ENCODE results near the gene SMIM22.
A peak's percentile ranks its signal among the peaks of the same experiment; 100 is the strongest.

The SMIM22 gene, protein sequence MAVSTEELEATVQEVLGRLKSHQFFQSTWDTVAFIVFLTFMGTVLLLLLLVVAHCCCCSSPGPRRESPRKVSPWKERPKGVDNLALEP

DNA sequence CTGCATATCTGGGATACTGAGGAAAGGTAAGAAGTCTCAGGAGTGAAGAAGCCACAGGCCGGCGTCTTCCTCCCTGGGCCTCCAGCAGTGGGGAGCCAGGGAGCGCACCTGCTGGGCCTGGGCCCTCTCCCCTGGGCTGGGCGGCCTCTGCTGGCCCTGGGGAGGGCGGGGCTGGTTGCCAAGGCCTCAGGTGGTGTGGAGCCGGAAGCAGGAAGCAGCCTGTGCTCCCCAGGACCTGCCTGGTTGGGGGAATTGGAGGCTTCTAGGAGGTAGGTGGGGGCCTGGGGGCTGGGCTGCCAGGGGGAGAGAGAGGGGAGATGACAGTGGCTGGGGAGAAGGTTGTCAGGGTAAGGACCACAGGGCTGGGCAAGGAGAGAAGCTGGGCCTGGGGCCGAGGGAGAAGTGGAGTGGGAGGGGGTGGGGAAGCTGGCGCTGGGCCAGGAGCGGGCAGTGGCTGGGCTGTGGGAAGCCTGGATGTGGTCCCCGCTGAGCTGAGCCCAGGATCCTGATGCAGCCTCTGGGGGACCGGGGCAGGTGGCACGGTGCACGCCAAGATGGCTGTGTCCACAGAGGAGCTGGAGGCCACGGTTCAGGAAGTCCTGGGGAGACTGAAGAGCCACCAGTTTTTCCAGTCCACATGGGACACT is at the start of gene SMIM22:
Gene SMIM22, plus strand, starts transcription at position 189 of the 647 bp plus-strand sequence. Its CDS starts 366 bp downstream, at position 555.
- no peak for DNase-seq (ENCODE audit: low read depth)

DNA sequence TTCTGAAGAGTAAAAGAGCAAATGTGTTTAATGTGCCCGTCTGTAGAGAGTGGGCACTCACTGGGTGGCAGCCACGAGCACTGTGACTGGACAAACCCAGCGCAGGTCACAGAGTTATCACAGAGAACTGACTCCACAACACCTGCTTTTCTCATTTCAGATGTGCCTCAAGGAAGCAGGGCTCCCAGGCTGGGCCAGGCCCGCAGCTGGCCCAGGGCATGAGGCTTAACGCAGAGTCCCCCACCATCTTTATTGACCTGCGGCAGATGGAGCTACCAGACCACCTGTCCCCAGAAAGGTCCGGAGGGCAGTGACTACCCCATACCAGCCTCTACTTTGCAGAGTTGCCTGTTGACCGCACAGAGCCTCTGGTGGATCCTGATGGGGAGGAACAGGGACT is 49.0 kb upstream of the SMIM22 start:
- no peak for DNase-seq (ENCODE audit: low read depth)

DNA sequence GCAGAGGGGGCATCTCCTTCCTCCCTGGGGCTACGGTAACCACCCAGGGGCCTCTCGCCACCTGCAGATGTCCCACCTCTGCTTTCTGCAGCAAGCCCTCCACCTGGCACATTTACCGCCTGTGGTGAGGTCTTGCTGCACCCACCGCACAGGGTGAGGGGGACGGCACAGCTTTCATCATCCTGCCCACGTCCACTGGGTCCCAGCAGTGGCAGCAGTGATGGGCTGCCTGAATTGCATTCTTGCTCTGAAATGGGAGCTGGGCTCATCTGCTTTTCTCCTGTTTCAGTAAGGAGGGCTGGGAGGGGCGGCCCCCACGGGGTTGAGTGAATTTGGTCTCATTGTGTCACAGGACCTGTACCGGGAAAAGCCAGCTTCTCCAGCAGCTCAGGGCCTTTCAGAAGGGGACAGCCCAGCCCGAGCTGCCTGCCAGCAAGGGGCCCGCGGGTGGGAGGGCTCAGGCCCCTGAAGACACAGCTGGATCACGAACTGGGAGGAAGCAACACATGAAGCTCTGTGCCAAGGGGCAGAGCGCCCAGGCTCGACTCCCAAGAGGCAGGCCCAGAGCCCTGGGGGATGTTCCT is 48.1 kb upstream of the SMIM22 start:
- DNase-seq (ENCODE audit: low read depth), result no peak

DNA sequence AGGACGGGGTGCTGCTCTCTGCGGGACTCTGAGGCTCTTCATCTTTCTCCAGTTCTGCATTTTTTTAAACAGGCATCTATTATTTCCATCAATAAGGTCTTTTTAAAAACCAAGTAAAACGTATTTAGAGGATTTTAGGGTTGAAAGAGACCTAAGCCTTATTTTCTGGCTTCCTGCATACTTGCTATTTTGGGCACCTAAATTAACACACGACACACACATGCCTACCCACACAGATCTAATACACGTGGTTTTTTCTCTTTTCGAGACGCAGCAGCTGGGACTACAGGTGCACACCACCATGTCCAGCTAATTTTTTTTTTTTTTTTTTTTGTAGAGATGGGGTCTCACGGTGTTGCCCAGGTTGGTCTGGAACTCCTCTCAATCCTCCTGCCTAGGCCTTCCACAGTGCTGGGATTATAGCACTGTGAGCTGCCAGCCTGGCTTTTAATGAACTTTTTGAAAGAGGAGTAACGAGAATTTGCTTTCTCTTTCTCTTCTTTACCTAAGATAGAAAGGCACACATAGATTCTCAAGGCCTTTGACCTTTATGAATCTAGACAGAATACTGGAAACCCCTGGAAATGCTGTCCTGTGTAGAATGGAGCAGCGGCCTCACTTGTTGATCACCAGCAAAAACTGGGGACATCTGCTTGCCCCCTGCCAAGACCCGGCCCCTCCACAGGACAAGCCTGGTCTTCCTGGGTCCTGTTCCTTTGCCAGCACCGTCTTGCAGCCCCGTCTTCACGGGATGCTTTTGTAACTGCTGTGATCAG is 47.1 kb upstream of the SMIM22 start:
- DNase-seq (ENCODE audit: low read depth), result no peak

DNA sequence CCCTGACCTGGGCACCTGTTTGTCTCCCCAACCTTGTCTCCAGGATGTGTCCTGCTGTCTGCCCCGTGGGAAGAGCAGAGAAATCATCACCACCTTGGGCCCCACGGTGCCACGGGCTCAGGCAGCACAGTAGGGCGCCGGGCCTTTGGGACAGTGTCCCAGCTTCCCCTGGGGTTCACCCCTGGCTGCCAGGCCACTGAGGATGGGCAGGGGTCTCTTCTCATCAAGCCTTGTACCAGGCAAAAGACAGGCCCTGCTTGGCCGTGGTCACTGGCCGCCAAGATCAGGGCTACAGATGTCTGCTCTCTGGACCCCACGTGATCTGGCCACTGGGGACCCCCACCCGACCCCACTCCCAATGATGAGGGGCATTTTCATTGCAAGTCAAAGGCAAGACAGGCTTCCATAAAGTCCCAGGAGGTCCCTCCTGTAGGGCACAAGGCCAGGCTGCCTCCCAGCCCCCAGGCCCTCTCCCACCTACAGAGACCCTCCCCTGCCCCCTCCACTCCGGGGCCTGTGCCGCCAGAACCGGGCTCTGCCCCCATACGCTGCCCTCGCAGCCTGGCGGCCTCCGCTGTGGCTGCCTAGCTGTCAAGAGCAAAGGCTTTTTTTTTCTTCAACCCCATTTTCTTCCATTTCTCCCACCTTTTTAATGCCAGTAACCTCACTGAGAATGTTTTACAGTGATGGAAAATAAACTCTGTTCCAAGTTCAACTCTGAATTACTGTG is 46.3 kb upstream of the SMIM22 start:
- no peak for DNase-seq (ENCODE audit: low read depth)

DNA sequence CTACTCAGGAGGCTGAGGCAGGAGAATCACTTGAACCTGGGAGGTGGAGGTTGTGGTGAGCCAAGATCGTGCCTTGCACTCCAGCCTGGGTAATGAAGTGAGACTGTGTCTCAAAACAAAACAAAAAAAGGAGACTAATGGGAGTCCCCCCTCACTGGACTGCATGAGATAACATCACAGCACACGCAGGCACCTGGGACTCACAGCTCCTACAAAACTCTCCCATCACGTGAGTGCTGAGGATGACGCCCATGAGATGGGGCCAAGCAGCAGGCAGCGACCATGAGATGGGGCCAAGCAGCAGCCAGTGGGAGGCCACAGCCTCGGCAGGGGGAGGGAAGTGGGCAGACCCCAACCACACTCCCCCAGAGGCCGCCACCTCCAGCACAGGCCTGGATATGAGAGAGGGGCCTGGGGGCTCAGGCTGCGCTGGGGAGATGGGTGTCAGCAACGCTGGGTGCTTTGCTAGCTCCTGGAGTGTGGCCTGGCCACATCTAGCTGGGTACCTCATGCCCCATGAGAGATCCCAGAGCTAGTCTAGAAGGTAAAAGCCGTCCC is 45.4 kb upstream of the SMIM22 start:
- DNase-seq (ENCODE audit: low read depth), result no peak

DNA sequence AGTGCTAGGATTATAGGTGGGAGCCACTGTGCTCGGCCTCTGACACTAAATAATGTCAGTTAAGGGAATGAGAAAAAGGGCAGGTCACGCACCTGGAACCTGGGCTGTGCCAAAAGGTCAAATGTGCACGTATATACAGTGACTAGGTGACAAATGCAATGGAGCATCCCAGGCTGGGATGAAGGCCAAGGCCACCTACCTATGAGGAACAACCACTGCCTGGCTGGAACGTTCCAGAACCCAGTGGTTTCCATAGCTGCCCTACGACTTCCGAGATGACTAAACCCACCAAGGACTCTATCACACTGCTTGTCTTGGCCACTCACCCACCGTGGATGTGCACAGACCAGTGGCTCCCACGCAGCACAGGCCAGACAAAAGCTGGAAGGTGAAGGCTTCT is 44.3 kb upstream of the SMIM22 start:
- DNase-seq (ENCODE audit: low read depth), result no peak

DNA sequence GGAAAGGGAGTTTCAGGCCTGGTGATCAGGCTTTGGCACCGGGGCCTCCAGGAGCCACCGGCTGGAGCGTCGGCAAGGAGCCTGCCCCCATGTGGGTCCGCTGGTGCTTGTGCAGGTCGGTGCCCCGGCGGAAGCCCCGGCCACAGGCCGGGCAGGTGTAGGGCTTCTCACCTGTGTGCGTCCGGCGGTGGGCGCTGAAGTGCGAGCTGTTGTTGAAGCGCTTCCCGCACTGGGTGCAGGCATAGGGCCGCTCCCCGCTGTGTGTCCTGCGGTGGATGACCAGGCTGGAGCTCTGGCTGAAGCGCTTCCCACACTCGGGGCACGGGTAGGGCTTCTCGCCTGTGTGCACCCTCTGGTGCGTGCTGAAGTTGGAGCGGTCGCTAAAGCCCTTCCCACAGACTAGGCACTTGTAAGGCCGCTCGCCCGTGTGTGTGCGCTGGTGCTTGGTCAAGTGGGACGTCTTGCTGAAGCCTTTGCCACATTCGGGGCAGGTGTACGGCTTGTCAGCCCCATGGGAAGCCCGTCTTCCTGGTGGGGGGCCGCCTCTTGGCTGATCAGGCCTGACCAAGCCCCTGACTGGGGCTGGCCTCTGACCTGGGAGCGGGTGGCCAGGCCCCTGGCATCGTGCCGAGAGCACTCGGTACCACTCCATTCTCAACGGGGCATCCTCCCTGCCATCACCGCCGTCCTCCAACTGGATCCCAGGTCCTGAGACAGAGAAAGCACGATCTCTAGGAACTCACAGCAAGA is 42.6 kb upstream of the SMIM22 start:
- DNase-seq (ENCODE audit: low read depth), result no peak

DNA sequence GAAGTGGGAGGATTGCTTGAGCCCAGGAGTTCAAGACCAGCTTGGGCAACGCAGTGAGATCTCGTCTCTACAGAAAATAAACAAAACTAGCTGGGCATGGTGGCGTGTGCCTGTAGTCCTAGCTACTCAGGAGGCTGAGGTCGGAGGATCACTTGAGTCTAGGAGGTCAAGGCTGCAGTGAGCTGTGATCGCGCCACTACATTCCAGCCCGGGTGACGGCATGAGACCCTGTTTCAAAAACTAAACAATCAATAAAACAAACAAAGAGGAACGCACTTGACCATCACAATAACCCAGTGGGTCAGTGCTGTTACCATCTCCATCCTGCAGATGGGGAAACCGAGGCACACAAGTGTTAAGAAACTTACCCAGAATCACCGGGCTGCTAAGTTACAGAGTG is 41.9 kb upstream of the SMIM22 start:
- no peak for DNase-seq (ENCODE audit: low read depth)

DNA sequence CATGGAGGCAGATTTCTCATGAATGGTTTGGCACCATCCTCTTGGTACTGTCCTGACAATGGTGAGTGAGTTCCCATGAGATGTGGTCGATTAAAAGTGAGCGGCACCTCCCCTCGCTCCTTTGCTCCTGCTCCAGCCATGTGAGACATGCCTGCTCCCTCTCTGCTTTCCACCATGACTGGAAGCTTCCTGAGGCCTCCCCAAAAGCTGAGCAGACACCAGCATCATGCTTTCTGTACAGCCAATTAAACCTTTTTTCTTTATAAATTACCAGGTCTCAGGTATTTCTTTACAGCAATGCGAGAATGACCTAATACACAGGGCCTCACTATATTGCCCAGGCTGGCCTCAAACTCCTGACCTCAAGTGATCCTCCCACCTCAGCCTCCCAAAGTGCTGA is 40.3 kb upstream of the SMIM22 start:
- DNase-seq (ENCODE audit: low read depth), result no peak

DNA sequence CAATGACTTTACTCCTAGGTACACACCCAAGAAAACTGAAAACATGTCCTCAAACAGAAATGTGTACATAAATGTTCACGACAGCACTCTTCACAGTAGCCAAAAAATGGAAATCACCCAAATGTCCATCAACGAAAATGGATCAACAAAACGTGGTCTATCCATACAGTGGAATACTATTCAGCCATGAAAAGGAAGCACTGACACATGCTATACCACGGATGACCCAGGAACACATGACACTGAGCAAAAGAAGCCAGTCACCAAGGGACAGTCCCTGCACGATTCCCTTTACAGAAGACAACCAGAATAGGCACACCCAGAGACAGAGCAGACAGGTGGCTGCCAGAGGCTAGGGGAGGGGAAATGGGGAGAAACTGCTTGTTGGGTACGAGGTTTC is 39.5 kb upstream of the SMIM22 start:
- no peak for DNase-seq (ENCODE audit: low read depth)

DNA sequence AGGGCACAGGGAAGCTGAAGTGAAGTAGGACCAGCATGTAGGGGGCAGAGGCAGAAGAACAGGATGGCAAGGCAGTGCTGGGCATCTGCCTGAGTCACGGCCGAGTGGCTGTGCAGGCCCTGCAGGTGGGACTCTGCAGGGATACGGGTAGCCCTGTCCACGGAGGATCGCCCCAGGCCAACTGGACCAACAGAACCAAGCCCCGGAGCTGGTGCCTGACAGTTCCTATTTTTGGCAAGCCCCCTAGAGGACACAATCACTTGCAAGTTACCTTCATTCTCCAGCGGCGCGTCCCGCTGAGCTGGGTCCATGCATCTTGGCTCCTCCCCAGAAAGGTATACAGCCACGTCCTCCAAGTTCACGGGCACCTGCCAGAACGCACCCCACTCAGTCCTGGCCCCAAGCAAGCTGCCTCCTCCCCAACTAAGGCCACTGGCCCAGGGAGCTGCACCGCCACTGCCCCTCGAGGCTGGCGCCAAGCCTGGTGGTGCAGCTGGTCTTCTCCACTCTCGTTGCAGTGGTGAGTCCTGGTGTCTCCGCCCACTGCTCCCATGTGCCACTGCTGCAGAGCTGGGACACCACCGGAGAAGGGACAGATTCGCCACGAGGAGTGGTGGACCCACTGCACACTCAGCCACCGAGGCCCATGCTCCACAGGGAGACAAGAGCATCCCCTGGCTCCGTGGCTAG is 34.8 kb upstream of the SMIM22 start:
- no peak for DNase-seq (ENCODE audit: low read depth)

DNA sequence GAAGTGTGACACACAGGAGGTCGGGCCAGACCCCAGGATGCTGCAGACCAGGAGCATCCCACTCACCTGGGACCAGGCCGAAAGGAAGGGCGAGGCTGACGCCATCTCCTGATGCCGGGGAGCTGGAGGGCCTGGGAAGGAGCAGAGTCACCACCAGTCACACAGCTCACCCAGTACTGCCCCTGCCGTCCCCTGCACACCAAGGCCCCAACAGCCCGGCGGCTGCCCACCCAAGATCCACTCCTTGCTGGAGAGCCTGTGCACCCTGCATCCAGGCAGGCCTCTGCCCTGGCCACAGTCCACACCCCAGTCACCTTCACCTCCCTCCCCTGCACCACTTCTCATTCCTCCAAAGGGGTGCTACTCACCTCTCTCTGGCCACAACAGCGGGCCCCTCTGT is 33.0 kb upstream of the SMIM22 start:
- DNase-seq (ENCODE audit: low read depth), result no peak

DNA sequence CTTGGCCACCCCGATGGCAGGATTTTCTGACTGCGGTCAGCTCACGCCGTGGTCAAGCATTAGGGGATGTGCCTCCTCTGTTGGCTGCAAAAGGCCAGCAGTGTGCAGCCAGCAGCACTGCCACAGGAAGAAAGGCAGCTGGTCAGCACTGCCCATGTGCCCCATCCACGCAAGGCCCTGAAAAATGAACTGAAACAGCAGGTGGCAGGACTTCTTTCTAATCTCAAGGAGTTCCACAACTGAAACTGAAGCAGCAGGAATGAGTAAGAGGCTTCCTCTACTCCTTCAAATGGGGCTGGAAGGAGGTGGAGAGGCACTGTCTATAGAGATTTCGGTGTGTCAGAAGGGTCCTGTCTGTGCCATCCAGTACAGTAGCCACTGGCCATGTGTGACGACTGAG is 31.4 kb upstream of the SMIM22 start:
- no peak for DNase-seq (ENCODE audit: low read depth)

DNA sequence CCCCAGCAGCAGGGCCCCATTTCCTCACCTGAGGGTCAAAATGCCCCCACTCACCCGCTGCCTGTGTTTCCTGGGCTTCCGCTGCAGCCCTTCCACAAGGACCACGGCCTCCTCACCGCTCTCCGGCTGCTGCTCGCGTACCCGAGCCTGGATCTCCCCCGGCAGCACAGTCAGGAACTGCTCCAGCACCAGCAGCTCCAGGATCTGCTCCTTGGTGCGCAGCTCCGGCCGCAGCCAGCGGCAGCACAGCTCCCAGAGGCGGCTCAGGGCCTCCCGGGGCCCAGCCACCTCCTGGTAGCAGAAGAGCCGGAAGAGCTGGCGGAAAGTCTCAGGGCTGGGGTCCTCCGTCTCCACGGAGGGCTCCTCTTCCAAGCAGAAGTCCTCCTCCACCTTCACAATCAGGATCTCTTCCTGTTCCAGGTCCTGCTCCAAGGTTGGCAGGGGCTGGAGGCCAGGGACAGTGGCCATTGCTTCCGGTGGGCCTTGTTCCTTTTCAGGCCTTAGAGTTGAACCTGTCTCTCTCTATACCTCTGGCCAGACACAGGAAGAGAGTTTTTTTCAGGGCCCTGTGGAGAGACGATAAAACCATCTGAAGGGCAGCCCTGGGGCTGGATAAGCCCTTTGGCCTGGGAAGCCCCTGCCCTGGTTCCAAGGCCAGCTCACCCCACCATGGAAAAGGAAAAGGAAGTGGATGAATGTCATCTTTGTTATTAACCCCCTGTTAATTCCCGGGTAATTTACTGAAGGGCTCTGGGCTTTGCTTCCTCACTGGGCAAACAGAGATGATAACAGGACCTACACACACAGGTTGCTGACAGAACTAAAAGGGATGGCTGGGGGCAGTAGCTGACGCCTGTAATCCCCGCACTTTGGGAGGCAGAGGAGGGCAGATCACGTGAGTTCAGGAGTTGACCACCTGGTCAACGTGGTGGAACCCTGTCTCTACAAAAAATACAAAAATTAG is 29.4 kb upstream of the SMIM22 start:
- no peak for DNase-seq (ENCODE audit: low read depth)

DNA sequence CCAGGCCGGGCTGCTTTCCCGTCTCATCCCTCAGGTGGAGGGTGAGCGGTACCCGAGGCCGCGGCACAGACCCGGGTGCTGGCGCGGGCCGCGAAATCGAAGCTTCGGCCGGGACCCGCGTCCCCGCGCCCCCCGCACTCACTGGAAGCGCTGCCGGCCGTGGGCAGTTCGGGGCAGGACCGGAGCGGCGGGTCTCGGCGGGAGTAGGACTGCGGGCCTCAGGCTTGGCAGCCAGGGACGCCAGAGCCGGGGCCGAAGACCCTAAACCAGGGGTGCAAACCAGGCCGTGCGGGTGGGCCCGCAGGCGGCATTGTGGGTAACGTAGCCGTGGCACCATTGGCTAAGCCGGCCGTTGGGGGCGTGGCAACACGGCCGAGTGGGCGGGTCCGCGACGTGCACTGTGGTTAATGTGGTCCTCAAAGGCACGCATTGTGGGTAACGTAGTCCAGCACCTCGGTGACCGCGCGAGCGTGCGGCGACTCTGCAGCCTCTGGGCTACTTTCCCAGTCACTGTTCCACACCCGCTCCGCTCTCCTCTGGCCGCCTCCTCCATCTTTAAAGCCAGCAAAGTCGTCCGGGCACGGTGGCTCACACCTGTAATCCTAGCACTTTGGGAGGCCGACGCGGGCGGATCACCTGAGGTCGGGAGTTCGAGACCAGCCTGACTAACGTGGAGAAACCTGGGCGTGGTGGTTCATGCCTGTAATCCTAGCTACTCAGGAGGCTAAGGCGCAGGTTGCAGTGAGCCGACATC is 28.1 kb upstream of the SMIM22 start, which contains the start of gene ZNF500:
Gene ZNF500, minus strand, starts transcription at position 288 of the 754 bp plus-strand sequence. CDS start 1,184 bp downstream, outside the sequence.
- DNase-seq (ENCODE audit: low read depth), result peak; percentile 74

DNA sequence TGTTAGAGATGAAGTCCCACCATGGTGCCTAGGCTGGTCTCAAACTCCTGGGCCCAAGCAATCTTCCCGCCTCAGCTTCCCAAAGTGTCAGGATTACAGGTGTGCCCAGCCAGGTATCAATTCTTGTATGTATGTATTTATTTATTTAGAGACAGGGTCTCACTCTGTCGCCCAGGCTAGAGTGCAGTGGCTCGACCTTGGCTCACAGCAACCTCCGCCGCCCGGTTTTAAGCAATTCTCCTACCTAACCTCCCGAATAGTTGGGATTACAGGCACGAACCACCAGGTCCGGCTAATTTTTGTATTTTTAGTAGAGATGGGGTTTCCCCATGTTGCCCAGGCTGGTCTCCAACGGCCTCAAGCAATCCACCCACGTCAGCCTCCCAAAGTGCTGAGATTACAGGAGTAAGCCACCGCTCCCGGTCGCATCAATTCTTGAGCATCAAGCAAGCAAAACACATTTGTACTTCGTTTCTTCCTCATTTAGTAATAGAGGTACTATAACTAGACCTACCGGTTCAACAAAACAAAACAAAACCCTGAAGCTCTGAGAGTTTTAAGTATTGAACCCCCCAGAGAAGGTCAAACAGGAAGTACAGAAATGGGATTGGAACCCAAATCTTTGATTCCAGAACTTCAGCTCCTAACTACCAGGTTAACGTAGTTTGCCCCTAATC is 27.2 kb upstream of the SMIM22 start:
- DNase-seq (ENCODE audit: low read depth), result no peak

Data from HS-5 (cell line).